PFSK-1 (cell line): ENCODE data around the gene CDC42EP4.
A peak's percentile ranks its signal among the peaks of the same experiment; 100 is the strongest.

Experiments
- FOXP2 ChIP-seq: optimal IDR thresholded peaks from 2 replicates; pipeline ENCODE3; 2011; ENCODE audit warnings: borderline replicate concordance, control low read depth, inconsistent platforms; ENCODE audit not compliant: insufficient read depth; ENCODE audit errors: extremely low read length, extremely low read depth
- POLR2AphosphoS5 ChIP-seq: IDR thresholded peaks from 2 replicates; pipeline ENCODE4 v1.6.1; 2012; ENCODE audit warnings: low read depth, mild to moderate bottlenecking, control low read depth, low read length, moderate library complexity
- SIN3A ChIP-seq: IDR thresholded peaks from 2 replicates; pipeline ENCODE4 v1.6.1; 2012; ENCODE audit warnings: mild to moderate bottlenecking, low read length, moderate library complexity, borderline replicate concordance; ENCODE audit not compliant: insufficient read depth
- TAF1 ChIP-seq: IDR thresholded peaks from 2 replicates; pipeline ENCODE4 v1.6.1; 2012; ENCODE audit warnings: low read length, control low read depth, borderline replicate concordance; ENCODE audit not compliant: insufficient read depth
- TF ChIP-seq, protein P1 (sequence below), 2 experiments: IDR thresholded peaks; 2 replicates each; pipeline versions ENCODE4 v1.6.1 to v1.8.0; 2011 to 2012; ENCODE audit warnings: low read depth in 2 of 2, low read length in 2 of 2, control low read depth in 1 of 2, inconsistent platforms in 1 of 2, mild to moderate bottlenecking in 1 of 2, moderate library complexity in 1 of 2; ENCODE audit not compliant: insufficient read depth in 1 of 2

CDC42EP4 gene

DNA sequence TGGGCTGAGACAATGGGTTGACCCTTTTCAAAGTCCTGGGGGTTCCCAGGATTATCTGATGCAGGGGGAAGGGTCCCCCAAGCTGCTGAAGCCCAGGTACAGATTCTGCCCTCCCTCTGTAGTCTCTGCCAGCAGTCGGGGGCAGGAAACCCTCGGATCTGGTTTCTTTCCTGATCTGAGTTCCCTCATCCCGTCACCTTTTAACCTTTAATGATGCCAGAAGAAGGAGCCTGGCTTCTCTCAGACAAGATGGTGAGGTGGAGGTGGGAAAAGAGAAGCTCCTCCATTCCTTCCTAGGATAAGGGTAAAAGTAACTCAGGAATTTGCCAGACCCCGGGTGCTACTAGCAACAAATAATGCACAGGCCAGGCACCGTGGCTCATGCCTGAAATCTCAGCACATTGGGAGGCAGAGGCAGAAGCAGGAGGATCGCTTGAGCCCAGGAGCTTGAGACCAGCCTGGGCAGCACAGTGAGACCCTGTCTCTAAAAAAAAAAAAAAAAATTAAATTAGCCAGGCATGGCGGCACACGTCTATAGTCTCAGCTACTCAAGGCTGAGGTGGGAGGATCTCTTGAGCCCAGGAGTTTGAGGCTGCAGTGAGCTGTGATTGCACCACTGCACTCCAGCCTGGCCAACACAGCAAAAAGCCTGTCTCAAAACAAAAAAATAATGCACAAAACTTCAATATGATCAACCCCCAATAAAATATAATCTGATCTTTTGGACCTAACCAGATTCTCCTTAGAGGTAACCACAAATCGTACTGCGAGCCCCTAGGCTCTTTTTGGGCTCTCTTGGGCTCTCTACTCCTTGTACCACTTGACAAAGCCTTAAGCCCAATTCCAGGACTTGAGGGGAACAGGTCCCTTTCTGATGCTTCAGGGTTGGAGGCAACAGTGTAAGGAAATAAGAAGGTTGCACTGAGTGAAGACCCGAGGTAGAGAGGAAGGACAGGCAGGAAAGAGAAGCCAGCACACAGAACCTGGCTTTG, 5.7 kb downstream of the CDC42EP4 start:
- no peak for TF ChIP-seq FOXP2
- TF ChIP-seq SIN3A: no peak
- TF ChIP-seq, protein P1, sequence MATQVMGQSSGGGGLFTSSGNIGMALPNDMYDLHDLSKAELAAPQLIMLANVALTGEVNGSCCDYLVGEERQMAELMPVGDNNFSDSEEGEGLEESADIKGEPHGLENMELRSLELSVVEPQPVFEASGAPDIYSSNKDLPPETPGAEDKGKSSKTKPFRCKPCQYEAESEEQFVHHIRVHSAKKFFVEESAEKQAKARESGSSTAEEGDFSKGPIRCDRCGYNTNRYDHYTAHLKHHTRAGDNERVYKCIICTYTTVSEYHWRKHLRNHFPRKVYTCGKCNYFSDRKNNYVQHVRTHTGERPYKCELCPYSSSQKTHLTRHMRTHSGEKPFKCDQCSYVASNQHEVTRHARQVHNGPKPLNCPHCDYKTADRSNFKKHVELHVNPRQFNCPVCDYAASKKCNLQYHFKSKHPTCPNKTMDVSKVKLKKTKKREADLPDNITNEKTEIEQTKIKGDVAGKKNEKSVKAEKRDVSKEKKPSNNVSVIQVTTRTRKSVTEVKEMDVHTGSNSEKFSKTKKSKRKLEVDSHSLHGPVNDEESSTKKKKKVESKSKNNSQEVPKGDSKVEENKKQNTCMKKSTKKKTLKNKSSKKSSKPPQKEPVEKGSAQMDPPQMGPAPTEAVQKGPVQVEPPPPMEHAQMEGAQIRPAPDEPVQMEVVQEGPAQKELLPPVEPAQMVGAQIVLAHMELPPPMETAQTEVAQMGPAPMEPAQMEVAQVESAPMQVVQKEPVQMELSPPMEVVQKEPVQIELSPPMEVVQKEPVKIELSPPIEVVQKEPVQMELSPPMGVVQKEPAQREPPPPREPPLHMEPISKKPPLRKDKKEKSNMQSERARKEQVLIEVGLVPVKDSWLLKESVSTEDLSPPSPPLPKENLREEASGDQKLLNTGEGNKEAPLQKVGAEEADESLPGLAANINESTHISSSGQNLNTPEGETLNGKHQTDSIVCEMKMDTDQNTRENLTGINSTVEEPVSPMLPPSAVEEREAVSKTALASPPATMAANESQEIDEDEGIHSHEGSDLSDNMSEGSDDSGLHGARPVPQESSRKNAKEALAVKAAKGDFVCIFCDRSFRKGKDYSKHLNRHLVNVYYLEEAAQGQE (IDR thresholded peaks at IDR 0.05; ENCODE audit: insufficient read depth in 1 of 2, low read depth in 2 of 2, low read length in 2 of 2): no peak
- no peak for TF ChIP-seq POLR2AphosphoS5
- TF ChIP-seq TAF1: no peak

DNA sequence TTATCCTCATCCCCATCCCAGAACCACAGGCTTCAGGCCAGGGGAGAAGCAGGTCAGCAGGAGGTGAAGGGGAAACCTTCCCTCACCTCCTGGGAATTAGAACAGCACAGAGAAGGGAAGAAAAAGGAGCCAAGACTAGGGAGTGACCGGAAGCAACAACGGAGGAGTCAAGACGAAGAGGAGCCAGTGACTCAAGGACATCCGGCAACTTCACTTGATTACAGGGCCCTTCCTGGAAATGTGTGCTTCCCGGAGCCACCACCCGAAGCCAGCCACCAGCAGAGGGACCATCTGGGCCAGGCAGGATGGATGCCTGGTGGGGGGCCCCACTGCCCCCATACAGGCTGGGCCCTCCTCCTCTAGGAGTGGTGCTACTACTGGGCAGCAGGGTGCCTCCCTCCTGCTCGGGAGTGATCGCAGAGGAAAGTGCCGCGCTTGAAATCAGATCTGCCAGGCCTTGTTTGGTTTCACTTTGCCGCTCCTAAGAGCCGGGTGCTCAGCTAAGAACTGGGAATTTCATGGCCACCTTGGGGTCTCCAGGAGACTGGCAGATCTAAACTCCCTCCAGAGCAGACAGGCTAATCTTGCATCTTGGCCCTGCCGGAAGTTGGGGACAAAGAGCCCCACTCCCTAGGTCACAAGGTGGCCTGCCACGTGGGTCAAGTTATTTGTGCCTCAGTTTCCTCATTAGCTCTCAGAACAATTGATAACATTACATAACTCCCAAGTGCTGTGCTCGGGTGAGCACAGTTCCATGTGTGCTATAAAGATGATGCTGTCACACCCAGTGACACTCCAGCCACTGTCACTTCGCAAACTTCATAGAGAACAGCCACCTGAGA, 6.6 kb downstream of the CDC42EP4 start:
- TF ChIP-seq TAF1 (no peak; the same call in 1 of the 2 replicates), FOXP2 (peak; percentile 81), POLR2AphosphoS5 (no peak; the same call in 1 of the 2 replicates), SIN3A (no peak)
- TF ChIP-seq, protein P1 (IDR thresholded peaks at IDR 0.05; ENCODE audit: insufficient read depth in 1 of 2, low read depth in 2 of 2, low read length in 2 of 2): peak in 1 of 2 experiments; percentile 75; a peak in 2 of 4 replicates

DNA sequence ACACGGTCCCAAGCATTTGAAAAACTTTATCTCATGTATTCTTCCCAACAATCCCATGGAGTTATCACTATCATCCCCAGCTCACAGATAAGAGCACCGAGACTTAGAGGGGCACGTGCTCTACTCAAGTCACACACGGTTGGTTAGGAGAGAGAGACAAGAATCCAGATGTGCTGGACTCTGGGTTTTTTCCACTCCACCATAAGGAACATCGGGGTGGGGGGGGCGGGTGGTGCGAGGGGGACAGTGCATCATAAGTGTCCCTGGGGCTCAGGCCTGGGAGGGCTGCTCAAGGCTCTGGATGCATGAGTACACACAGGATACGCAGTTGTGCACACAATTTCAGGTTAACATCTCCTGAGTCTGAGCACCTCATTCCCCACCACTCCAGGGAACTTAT, 7.4 kb downstream of the CDC42EP4 start:
- no peak for TF ChIP-seq POLR2AphosphoS5

DNA sequence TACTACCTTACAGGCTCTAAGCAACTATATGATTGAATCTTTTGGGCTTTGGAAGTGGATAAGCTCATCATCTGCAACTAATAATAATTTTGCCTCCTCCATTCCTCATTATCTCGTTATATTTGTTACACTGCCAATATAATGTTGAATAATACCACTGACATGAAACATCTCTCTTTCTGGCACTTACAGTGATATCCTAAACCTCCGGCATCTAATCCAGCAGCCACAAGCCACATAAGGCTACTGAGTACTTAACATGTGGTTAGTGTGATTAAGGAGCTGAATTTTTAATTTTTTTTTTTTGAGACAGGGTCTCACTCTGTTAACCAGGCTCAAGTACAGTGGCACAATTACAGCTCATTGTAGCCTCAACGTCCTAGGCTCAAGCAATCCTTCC, 9.6 kb downstream of the CDC42EP4 start:
- no peak for TF ChIP-seq SIN3A
- no peak for TF ChIP-seq POLR2AphosphoS5
- TF ChIP-seq TAF1: no peak
- no peak for TF ChIP-seq FOXP2
- TF ChIP-seq, protein P1 (IDR thresholded peaks at IDR 0.05; ENCODE audit: insufficient read depth in 1 of 2, low read depth in 2 of 2, low read length in 2 of 2): no peak

DNA sequence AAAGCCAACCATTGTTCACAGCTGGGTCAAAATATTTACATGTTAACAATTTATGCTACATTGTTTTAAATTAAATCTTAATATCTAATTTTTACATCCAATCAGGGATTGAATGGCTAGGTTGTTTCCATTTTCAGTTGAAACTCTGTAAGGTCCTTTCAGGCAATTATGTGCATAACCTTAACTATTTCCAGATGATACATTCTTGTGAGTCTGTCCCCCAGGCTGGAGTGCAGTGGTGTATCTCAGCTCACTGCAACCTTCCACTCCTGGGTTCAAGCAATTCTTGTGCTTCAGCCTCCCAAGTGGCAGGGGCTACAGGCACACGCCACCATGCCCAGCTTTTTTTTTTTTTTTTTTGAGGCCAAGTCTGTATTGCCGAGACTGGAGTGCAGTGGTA, 10.4 kb downstream of the CDC42EP4 start:
- TF ChIP-seq, protein P1 (IDR thresholded peaks at IDR 0.05; ENCODE audit: insufficient read depth in 1 of 2, low read depth in 2 of 2, low read length in 2 of 2): no peak
- no peak for TF ChIP-seq TAF1
- TF ChIP-seq SIN3A: no peak
- TF ChIP-seq FOXP2: no peak
- TF ChIP-seq POLR2AphosphoS5: no peak
